HG02943 (cell line): ENCODE results near the gene DDX18.

Experiments used
- ATAC-seq: cut with Tn5 transposase; IDR thresholded peaks from one replicate; pipeline ENCODE4 v1.9.1; 2021; ENCODE audit warnings: mild to moderate bottlenecking, low read depth, moderate library complexity; ENCODE audit not compliant: unreplicated experiment

The DDX18 gene

GRCh38 chr2:117833911-117834310, 19.4 kb downstream of the DDX18 start:
- ATAC-seq = no peak

DNA sequence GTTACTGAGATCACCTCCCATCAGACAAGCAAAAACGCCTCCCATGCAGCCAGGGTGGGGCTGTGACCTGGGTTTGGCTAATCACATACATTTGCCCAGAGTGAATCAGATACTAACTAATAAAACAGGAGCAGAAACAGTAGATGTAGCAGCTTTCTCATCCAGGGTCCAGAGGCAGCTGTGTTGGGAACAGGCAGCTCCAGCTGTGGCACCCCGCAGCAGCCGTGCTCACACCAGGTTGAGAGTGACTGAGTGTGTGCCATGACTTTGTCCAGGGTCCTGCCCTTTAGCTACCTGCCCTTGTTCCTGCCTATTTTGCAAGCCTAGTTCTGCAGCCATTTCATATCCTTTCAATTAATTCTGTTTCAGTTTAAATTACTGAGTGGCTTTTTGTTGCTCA, 20.5 kb downstream of the DDX18 start:
- no peak for ATAC-seq

- ATAC-seq = peak; percentile 63
Observed at GRCh38 chr2:117835990-117836760, 21.7 kb downstream of the DDX18 start.

DNA sequence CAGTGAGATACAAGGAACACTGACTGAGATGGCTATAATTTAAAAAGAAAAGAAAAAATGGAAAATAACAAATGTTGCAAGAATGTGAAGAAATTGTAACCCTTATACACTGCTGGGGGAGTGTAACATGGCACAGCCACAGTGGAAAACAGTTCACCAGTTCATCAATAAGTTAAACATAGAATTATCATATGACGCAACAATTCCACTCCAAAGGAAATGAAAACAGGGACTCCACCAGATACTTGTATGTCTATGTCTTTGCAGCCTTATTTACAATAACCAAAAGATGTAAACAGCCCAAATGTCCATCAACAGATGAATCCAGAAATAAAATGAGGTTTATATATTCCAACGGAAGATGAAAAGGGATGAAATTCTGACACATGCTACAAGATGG, 30.8 kb downstream of the DDX18 start:
- no peak for ATAC-seq

GRCh38 chr2:117850015-117850414, 35.5 kb downstream of the DDX18 start:
- ATAC-seq = no peak

GRCh38 chr2:117850461-117850860, 36.0 kb downstream of the DDX18 start:
- ATAC-seq = no peak

DNA sequence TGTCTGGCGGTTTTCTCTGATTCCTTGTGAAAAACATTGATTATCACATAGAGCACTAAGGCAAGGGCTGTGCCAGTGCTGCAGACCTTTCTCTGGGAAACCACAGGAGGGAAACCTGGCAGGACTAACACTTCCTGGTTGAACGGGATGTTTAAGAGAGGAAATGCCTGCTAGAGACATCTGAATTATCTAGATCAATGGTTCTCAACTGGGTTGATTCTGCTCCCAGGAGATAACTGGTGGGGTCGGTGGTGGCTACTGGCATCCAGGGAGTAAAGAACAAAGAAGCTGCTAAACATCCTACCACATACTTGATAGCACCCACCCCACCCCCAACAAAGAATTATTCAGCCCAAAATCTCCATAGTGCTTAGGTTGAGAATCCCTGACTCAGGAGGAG, 37.5 kb downstream of the DDX18 start:
- ATAC-seq = no peak

GRCh38 chr2:117853316-117853715, 38.8 kb downstream of the DDX18 start:
- no peak for ATAC-seq

GRCh38 chr2:117853873-117854272, 39.4 kb downstream of the DDX18 start:
- no peak for ATAC-seq

- ATAC-seq = no peak
Observed at GRCh38 chr2:117854610-117855009, 40.1 kb downstream of the DDX18 start.

- ATAC-seq = no peak
Observed at GRCh38 chr2:117855886-117856285, 41.4 kb downstream of the DDX18 start.

GRCh38 chr2:117856415-117857210, 42.1 kb downstream of the DDX18 start:
- ATAC-seq = no peak

GRCh38 chr2:117858336-117858735, 43.8 kb downstream of the DDX18 start:
- ATAC-seq = no peak

GRCh38 chr2:117858892-117859531, 44.5 kb downstream of the DDX18 start:
- ATAC-seq = no peak

- ATAC-seq = no peak
Observed at GRCh38 chr2:117859532-117859911, 45.0 kb downstream of the DDX18 start.

- ATAC-seq = no peak
Observed at GRCh38 chr2:117859924-117860647, 45.6 kb downstream of the DDX18 start.

DNA sequence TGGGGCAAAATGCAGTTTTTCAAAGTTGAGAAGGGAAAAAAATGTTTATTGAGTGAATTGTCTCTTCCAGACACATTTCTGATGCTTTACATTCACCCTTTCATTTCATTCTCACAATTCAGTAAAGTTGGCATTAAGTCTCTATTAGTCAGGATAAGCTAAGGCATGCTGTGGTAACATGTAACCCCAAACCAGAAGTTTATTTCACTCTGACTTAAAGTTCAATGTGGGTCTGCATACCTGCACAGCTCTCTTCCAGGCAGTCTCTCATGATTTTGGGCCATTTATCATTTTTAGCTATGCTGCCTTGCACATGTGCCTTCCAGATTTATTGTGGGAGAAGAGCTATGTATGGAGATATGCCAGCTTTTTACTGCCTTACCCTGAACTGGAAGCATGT, 48.0 kb downstream of the DDX18 start:
- no peak for ATAC-seq

DNA sequence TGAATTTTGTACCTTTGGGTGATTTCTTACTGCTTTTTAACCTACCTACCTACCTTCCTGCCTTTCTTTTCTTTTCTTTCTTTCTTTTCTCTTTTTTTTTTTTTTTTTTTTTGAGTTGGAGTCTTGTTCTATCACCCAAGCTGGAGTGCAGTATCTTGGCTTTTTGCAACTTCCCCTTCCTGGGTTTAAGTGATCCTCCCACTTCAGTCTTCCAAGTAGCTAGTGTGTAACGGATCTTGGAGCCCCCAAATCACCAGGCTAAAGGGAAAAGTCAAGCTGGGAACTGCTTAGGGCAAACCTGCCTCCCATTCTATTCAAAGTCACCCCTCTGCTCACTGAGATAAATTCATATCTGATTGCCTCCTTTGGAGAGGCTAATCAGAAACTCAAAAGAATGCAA, 61.3 kb downstream of the DDX18 start:
- ATAC-seq = no peak

DNA sequence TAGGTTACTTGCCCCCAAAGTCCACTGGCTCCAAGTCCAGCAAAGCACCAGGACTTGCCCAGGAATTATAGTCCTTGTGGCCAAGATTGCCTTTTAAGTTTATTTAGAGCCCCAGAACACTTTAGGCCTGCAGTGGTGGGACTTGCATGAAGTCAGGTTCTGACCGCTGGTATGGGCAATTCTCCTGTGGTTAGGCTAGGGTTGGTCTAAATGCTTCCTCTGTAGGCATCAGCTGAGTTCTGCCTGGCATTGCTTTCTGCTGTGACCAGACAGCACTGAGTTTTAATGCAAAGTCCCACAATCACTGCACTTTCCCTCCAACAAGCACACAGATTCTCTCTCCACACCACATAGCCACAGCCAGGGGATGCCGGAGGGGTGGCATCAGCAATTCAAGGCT, 64.5 kb downstream of the DDX18 start:
- ATAC-seq = no peak
